NCI-H1930 (cell line): ENCODE measurements around the gene FBN2.

Experiments
- DNase-seq, 2 experiments: peaks; one replicate each; lab custom pipeline; 2025; lab: John Stamatoyannopoulos, UW

The FBN2 gene

GRCh38 chr5:128252196-128252595 lies 285.8 kb downstream of the FBN2 start:
- DNase-seq = no peak

GRCh38 chr5:128245974-128246373 lies 292.1 kb downstream of the FBN2 start:
- no peak for DNase-seq

- DNase-seq = no peak
Measured at GRCh38 chr5:128243958-128244582, 294.0 kb downstream of the FBN2 start.

GRCh38 chr5:128241051-128241695 lies 296.9 kb downstream of the FBN2 start:
- DNase-seq = no peak

DNA sequence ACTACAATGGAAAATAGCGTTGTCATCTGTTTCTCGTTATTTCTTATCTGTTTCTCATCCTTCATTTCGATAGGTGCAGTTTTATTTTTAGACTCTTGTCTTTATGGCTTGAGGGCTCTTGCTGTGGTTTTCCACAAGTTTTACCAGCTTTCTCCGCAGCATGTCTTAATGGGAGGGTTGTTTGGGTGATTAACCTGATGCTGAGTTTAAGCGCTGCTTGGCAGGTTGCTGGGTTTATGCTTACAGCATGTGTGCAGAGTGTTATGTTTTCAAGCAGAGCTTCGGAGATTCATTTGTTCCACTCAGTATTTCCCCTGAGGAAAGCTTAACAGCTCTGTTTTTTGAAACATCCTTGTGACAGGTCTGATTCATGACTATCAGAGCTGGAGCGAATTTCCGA lies 300.5 kb downstream of the FBN2 start:
- no peak for DNase-seq

GRCh38 chr5:128237000-128237399 lies 301.0 kb downstream of the FBN2 start:
- no peak for DNase-seq

- no peak for DNase-seq
Measured at GRCh38 chr5:128236334-128236733, 301.7 kb downstream of the FBN2 start.

DNA sequence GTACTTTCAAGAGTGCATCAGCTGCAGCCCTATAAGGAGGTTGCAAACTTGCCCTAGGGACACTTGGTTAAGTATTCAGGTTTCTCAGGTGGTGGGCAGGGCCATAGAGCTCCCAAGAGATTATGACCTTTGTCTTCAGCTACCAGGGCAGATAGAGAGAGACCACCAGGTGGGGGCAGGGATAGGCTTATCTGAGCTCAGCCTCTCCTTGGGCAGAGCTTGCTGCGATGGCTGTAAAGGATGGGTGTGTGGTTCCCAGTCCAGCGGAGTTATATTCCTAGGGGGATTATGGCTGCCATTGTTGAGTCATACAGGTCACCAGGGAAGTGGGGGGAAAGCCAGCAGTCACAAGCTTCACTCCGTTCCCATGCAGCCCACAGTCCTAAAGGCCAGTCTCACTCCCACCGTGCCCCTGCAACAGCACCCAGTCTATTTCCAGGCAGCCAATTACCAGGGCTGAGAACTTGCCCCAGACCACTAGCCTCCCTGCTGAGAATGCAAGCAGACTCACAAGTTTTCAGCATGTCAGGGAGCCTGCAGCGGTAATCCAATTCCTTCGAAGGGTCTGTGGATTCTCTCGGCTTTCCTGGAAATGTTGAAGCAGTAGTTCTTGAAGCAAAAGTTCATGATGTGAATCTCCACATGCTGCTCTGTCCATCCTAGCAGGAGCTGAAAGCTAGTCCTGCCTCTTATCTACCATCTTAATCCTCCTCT lies 303.0 kb downstream of the FBN2 start:
- DNase-seq = no peak

DNA sequence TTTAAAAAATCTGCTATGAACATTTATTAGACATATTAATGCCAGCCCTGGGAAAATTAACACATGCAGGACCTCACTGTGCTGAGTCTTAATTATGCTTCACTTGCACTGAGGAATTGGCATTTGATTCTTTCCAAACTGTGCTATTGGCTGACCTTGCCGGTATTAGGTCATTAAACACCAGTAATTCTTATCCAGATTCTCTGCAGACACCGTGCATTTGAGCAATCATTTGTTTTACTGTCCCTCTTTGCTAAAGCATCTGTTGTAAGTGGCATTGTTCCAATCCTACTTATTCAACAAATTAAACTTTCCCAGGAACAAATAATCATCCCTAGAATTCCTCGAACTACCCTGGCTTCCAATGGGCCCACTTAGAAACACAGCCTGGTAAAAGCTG lies 309.5 kb downstream of the FBN2 start:
- DNase-seq = no peak

DNA sequence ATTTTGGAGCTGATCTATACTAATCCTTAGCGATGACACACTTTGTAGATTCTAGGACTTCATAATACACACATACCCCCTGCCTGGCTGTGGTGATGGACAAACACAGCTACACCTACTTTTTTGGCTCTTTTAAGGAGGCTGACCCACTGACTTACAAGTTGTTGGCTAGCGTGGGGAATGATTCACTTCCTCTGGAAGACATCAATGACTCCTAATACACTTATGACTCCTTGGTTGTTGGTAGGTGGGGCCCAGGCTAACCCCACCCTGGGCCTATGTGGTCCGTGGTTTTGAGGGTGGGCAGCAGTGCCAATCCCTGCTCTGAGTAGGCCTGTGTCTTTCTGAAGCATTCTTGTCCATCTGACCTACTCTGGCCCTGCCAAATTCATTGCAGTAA lies 310.0 kb downstream of the FBN2 start:
- DNase-seq = no peak

DNA sequence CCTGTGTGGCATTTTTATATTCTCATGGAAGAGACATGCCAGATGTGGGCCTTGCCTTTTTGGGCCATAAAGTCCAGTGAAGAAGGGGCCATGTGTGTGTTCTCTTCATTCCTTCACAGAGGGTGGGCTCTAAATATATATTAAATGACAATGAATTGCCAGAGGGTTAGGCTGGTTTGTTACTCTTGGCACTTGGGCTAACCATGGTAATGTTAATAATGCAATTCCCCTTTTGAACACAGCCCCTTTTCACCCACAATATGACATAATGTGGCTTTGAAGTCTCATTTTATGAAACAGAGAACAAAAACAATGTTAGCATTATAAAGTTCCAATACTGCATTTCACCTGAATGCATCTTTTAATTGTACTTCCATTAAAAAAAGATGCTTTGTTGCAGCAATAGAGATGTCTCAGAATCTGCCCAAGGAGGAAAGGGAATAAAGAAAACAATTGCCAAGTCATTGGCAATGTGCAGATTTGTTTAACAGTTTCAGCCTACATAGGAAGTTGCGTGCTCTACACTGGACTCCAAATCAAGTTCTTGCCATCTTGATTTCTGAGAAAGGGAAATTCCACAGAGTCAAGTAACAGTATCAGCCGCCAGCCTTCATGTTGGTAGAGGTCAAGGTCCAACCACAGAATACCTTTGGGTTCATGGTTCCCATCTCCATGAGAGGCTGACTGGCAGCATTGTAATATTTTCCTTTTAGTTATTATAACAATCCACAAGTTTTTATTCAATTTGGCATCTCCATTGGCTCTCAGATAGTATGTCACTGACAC lies 312.6 kb downstream of the FBN2 start:
- DNase-seq = no peak

DNA sequence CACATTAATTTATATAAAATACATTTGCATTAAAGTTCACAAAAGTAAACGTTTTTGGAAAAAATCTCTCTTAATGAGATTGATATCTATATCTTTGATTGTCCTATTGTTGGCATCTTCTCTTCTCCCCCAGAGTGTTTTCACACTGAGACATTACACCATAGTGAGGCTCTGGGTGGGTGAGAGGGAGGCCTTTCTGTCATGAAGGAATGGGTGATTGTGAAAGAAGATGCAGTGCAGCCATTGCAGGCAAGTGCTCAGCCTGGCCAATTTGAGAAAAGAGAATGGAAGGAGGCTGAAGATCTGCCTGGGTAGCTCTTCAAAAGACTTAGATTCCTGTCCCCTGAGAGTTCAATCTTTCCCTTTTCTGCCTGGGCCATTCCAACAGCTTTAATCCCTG lies 313.7 kb downstream of the FBN2 start:
- DNase-seq = no peak

- DNase-seq = no peak
Measured at GRCh38 chr5:128220841-128221240, 317.2 kb downstream of the FBN2 start.

GRCh38 chr5:128216860-128217531 lies 321.0 kb downstream of the FBN2 start:
- no peak for DNase-seq

GRCh38 chr5:128216285-128216684 lies 321.8 kb downstream of the FBN2 start:
- no peak for DNase-seq

DNA sequence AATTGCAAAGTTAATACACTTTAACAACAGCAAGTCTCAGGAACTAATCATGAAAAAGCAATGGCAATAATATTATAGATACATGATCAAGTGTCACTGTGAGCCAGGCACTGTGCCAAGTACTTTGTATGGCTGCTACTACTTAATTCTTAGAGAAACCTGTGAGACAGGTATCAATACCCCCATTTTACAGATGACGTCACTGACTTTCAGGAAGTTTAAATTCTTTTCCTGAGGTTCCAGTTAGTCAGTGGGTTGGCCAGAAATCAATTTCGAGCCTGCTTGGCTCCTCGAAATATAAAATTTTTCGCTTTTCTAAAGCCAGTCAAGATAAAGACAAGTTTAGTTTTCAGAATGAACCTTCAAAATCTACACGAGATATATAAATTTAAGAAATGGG lies 324.2 kb downstream of the FBN2 start:
- DNase-seq = no peak

- peak; percentile 29 to 43 for DNase-seq
Measured at GRCh38 chr5:128213340-128213739, 324.7 kb downstream of the FBN2 start.

DNA sequence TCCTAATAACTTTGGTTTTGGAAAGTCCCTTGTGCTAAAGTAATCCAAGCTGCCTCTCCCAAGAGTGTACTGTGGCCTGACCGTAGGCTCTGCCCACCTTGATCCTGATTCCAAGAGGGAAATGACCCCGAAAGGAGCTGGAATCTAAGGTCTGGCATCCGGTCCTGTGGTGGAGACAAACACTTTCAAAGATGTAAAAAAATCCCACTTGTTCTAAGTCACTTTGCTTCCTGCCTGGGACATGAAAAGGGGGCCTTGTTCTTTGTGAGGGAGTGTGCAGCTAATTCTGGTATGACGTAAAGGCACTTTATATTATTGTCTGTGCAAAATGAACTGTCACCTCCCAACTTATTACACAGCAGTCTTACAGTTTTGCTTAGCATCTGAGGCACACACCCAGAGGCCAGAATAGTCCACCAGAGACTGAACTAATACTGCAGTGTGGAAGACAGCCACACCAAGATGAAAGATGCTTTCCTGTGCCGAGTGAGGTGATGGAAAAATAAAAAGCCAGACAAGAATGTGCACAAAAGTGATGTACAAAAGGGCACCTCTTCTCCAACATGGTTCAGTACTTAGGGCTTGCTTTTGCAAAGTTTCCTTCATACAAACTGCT lies 325.7 kb downstream of the FBN2 start:
- no peak for DNase-seq

DNA sequence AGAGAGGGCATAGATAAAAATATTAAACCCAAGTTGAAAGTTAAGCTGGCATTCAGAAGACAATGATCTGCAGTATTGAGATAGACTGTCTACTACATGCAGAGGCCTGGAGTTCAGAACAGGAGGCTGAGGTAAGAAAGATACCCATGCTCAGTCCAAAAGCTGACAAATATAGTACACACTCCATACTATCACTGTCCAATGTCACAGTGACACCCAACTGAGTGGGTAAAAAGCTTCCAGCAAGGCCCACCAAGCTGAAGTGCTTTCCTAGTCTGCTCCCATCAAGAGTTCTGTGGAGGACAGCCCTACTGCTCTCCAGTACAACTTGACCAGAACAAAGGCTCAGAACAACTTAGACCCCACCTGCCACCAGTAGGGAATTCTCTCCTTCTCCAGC lies 329.6 kb downstream of the FBN2 start:
- DNase-seq = no peak
